Measurements from ENCODE around the gene NOS3. TPM values are rescaled to one million over a fixed set of nuclear protein-coding genes. Genes with fewer than 3 reads are reported as not detected.

Gene NOS3
- total RNA-seq, 2 donors from 2014 or later: 14.5 to 78.6 TPM

DNA sequence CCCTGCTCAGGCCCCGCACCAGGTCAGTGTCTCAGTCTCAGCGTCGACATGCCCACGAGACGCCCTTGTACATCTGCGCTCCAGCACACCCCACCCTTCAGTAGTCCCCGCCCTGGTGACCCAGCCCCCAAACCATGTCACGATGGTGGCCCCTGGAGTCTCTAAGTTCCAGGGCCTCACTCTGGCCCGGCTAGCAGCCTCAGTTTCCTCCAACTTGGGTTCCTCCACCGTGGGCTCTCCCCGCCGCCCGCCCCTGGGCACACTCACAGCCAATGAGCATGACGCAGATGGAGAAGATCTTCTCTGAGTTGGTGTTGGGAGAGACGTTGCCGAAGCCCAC, 39.7 kb upstream of the NOS3 start:
- H3K4me3 ChIP-seq: no peak overlapping the region
- H3K36me3 ChIP-seq: peaks cover 25% of the 10 kb centered on the region
- H3K27me3 ChIP-seq: no peaks in the 10 kb centered on the region
- H3K4me1 ChIP-seq: peaks cover 0 to 51% of the 10 kb centered on the region in 2 donors
- H3K27ac ChIP-seq: no peak overlapping the region
- no peak for DNase-seq (ENCODE audit: low spot score)
- TF ChIP-seq, protein P1, sequence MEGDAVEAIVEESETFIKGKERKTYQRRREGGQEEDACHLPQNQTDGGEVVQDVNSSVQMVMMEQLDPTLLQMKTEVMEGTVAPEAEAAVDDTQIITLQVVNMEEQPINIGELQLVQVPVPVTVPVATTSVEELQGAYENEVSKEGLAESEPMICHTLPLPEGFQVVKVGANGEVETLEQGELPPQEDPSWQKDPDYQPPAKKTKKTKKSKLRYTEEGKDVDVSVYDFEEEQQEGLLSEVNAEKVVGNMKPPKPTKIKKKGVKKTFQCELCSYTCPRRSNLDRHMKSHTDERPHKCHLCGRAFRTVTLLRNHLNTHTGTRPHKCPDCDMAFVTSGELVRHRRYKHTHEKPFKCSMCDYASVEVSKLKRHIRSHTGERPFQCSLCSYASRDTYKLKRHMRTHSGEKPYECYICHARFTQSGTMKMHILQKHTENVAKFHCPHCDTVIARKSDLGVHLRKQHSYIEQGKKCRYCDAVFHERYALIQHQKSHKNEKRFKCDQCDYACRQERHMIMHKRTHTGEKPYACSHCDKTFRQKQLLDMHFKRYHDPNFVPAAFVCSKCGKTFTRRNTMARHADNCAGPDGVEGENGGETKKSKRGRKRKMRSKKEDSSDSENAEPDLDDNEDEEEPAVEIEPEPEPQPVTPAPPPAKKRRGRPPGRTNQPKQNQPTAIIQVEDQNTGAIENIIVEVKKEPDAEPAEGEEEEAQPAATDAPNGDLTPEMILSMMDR (IDR thresholded peaks at IDR 0.05): no peak
- no peaks in the 10 kb centered on the region for H3K9me3 ChIP-seq

GRCh38 chr7:150951521-150951920, 39.3 kb upstream of the NOS3 start:
- no peak for DNase-seq (ENCODE audit: low spot score)
- Histone ChIP-seq H3K36me3 (peaks cover 23% of the 10 kb centered on the region), H3K9me3 (no peaks in the 10 kb centered on the region), H3K4me3 (no peak overlapping the region), H3K27me3 (no peaks in the 10 kb centered on the region), H3K4me1 (peaks cover 0 to 51% of the 10 kb centered on the region in 2 donors), H3K27ac (no peak overlapping the region)
- TF ChIP-seq, protein P1 (IDR thresholded peaks at IDR 0.05): no peak

DNA sequence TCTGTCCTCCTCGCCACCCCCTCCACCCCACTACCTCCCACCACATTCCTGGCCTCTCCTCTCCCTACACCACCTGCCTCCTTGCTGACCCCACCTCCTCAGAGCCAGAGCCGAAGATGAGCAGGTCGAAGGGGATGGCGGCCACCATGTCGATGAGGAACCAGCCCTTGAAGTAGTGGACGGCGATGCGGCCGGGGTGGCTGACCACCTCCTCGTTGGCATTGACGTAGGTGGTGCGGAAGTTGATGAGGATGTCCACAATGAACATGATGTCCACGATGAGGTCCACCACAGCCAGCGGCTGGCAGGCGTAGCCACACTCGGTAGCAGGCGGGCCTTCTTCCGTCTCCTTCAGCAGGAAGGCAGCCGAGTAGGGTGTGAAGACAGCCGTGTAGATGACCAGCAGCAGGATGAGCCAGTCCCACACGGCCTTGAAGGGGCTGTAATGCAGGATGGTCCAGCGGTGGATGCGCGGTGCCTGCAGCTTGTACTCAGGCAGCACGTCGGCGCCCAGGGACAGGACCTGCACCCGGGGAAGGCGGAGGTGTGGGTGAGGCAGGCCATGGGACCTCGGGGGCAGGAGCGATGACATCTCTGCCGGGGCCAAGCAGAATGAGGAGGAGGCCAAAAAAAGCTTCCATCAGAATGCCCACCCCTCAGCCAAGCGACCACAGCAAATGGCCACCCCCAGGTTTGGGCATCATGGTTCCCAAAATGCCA, 38.3 kb upstream of the NOS3 start:
- DNase-seq (ENCODE audit: low spot score): no peak
- H3K4me1 ChIP-seq: peaks cover 0 to 52% of the 10 kb centered on the region in 2 donors
- H3K27ac ChIP-seq: peak overlapping the region in 1 of 2 donors; percentile 75

GRCh38 chr7:150953061-150953997, 37.5 kb upstream of the NOS3 start:
- Histone ChIP-seq H3K27ac (peak overlapping the region; percentile 75 to 85), H3K27me3 (no peaks in the 10 kb centered on the region), H3K9me3 (no peaks in the 10 kb centered on the region), H3K4me3 (no peak overlapping the region), H3K36me3 (peaks cover 28% of the 10 kb centered on the region), H3K4me1 (peaks cover 0 to 52% of the 10 kb centered on the region in 2 donors)
- no peak for DNase-seq (ENCODE audit: low spot score)
- TF ChIP-seq, protein P1 (IDR thresholded peaks at IDR 0.05): no peak

More for the DNA sequence above, 38.3 kb upstream of the NOS3 start:
- TF ChIP-seq, protein P1 (IDR thresholded peaks at IDR 0.05): no peak
- Histone ChIP-seq H3K27me3 (no peaks in the 10 kb centered on the region), H3K9me3 (no peaks in the 10 kb centered on the region), H3K4me3 (no peak overlapping the region), H3K36me3 (peaks cover 24% of the 10 kb centered on the region)

GRCh38 chr7:150954201-150954985, 36.4 kb upstream of the NOS3 start:
- Histone ChIP-seq H3K4me3 (no peak overlapping the region), H3K27ac (peak overlapping the region; percentile 75 to 85), H3K9me3 (no peaks in the 10 kb centered on the region), H3K36me3 (peaks cover 27% of the 10 kb centered on the region), H3K4me1 (peaks cover 0 to 51% of the 10 kb centered on the region in 2 donors), H3K27me3 (no peaks in the 10 kb centered on the region)
- TF ChIP-seq, protein P1 (IDR thresholded peaks at IDR 0.05): no peak
- no peak for DNase-seq (ENCODE audit: low spot score)
